IMR-90 (cell line): ENCODE data around the gene MAGEA9. TPM values are rescaled to one million over a fixed set of nuclear protein-coding genes. Genes with fewer than 3 reads are reported as not detected.

Experiments used
- ATAC-seq: fragments of 200-7000 bp; cut with Tn5 transposase; 2 replicates; pipeline ENCODE4 v1.9.1; 2020; ENCODE audit warnings: low read depth, mild to moderate bottlenecking, moderate library complexity
- BruUV-seq: library from RNA; stranded (reverse); fragments of 400-500 nt; replicated peaks from 2 replicates; lab custom pipeline; 2021; lab: Mats Ljungman, UMichigan
- CTCF ChIA-PET: fragments of 300-600 bp; formaldehyde crosslinking; extraction: SDS; loops from one replicate; lab custom pipeline; 2021; ENCODE audit warnings: antibody characterized with exemption; lab: Yijun Ruan, JAX
- POLR2A ChIA-PET: fragments of 300-600 bp; sonication (Branson Sonifier 250); formaldehyde crosslinking; loops from one replicate; lab custom pipeline; 2022; ENCODE audit warnings: antibody characterized with exemption; ENCODE audit not compliant: unreplicated experiment; lab: Charles Lee
- DNase-seq: peaks from one replicate; pipeline ENCODE4 v3.0.0; 2013
- H2AFZ ChIP-seq: replicated peaks from 2 replicates; pipeline ENCODE3; 2013; ENCODE audit warnings: low read length, mild to moderate bottlenecking; ENCODE audit not compliant: poor library complexity
- H2AK5ac ChIP-seq: 2 replicates; pipeline ENCODE4 v1.6.1; 2013; ENCODE audit warnings: low read depth, low read length, inconsistent platforms
- H2AK9ac ChIP-seq: replicated peaks from 2 replicates; pipeline ENCODE3; 2013; ENCODE audit warnings: mild to moderate bottlenecking, low read depth, low read length, moderate library complexity; ENCODE audit not compliant: poor library complexity
- H2BK120ac ChIP-seq: 2 replicates; pipeline ENCODE4 v1.6.1; 2013; ENCODE audit warnings: low read depth, low read length, inconsistent platforms
- H2BK15ac ChIP-seq: 3 replicates; pipeline ENCODE4 v1.6.1; 2013; ENCODE audit warnings: low read depth, low read length, inconsistent platforms
- H2BK20ac ChIP-seq: 2 replicates; pipeline ENCODE4 v1.6.1; 2013; ENCODE audit warnings: low read depth, mild to moderate bottlenecking, inconsistent platforms, low read length, moderate library complexity
- H2BK5ac ChIP-seq: 2 replicates; pipeline ENCODE4 v1.6.1; 2013; ENCODE audit warnings: mild to moderate bottlenecking, low read depth, low read length, inconsistent platforms; ENCODE audit not compliant: poor library complexity, severe bottlenecking
- H3K14ac ChIP-seq: replicated peaks from 2 replicates; pipeline ENCODE4 v1.6.1; 2013; ENCODE audit warnings: low read depth, low read length, inconsistent platforms
- H3K18ac ChIP-seq: 2 replicates; pipeline ENCODE4 v1.6.1; 2013; ENCODE audit warnings: low read depth, low read length, control low read depth
- H3K23ac ChIP-seq: 2 replicates; pipeline ENCODE4 v1.6.1; 2013; ENCODE audit warnings: low read depth, low read length, inconsistent platforms
- H3K27ac ChIP-seq: 2 replicates; pipeline ENCODE4 v1.5.1; 2013; ENCODE audit warnings: mild to moderate bottlenecking, control low read depth, low read length; ENCODE audit not compliant: insufficient read depth
- H3K27me3 ChIP-seq: 2 replicates; pipeline ENCODE4 v1.6.1; 2013; ENCODE audit warnings: low read length; ENCODE audit not compliant: control insufficient read depth, insufficient read depth
- H3K36me3 ChIP-seq: 2 replicates; pipeline ENCODE4 v1.6.1; 2013; ENCODE audit warnings: low read length, mixed read lengths; ENCODE audit not compliant: control insufficient read depth, insufficient read depth
- H3K4ac ChIP-seq: 2 replicates; pipeline ENCODE4 v1.6.1; 2013; ENCODE audit warnings: low read depth, low read length, inconsistent platforms
- H3K4me1 ChIP-seq: 2 replicates; pipeline ENCODE4 v1.6.1; 2013; ENCODE audit warnings: low read length, mixed read lengths; ENCODE audit not compliant: control insufficient read depth, insufficient read depth
- H3K4me2 ChIP-seq: 2 replicates; pipeline ENCODE4 v1.6.1; 2013; ENCODE audit warnings: low read depth, mild to moderate bottlenecking, control low read depth, low read length, moderate library complexity
- H3K4me3 ChIP-seq: 2 replicates; pipeline ENCODE4 v1.5.1; 2013; ENCODE audit warnings: low read depth, mild to moderate bottlenecking, control low read depth, low read length, moderate library complexity; ENCODE audit not compliant: insufficient read depth
- H3K56ac ChIP-seq: 2 replicates; pipeline ENCODE4 v1.6.1; 2013; ENCODE audit warnings: low read length, inconsistent platforms; ENCODE audit not compliant: insufficient read depth; ENCODE audit errors: extremely low read depth
- H3K79me1 ChIP-seq, 2 experiments: 2 replicates each; pipeline ENCODE4 v1.6.1; 2013; ENCODE audit warnings: low read length in 2 of 2, inconsistent platforms in 1 of 2, low read depth in 1 of 2
- H3K9ac ChIP-seq: 2 replicates; pipeline ENCODE4 v1.6.1; 2013; ENCODE audit warnings: low read depth, low read length, control low read depth
- H3K9me1 ChIP-seq: 2 replicates; pipeline ENCODE4 v1.6.1; 2013; ENCODE audit warnings: low read length, inconsistent platforms; ENCODE audit not compliant: insufficient read depth
- H3K9me3 ChIP-seq: 2 replicates; pipeline ENCODE4 v1.6.1; 2013; ENCODE audit warnings: low read length; ENCODE audit not compliant: control insufficient read depth, insufficient read depth
- H4K20me1 ChIP-seq: 2 replicates; pipeline ENCODE4 v1.6.1; 2013; ENCODE audit warnings: low read length, inconsistent platforms; ENCODE audit not compliant: insufficient read depth
- H4K5ac ChIP-seq: 2 replicates; pipeline ENCODE4 v1.6.1; 2013; ENCODE audit warnings: mild to moderate bottlenecking, low read depth, low read length, control low read depth
- H4K8ac ChIP-seq, 2 experiments: 2 replicates each; pipeline ENCODE4 v1.6.1; 2013; ENCODE audit warnings: low read depth in 2 of 2, low read length in 2 of 2, control low read depth in 1 of 2, inconsistent platforms in 1 of 2
- H4K91ac ChIP-seq: 2 replicates; pipeline ENCODE4 v1.6.1; 2013; ENCODE audit warnings: low read depth, low read length, inconsistent platforms; ENCODE audit not compliant: insufficient read depth
- BHLHE40 ChIP-seq: fragments of 150-350 bp; IDR thresholded peaks from 2 replicates; pipeline ENCODE4 v1.6.1; 2016; ENCODE audit warnings: mild to moderate bottlenecking, low read depth, low read length
- CEBPB ChIP-seq: IDR thresholded peaks from 2 replicates; pipeline ENCODE4 v1.6.1; 2012; ENCODE audit warnings: low read depth, low read length, improper control_type of control experiment
- CHD1 ChIP-seq: IDR thresholded peaks from 2 replicates; pipeline ENCODE4 v1.6.1; 2012; ENCODE audit warnings: low read depth, low read length, improper control_type of control experiment
- FOS ChIP-seq: fragments of 150-350 bp; IDR thresholded peaks from 2 replicates; pipeline ENCODE4 v1.6.1; 2016; ENCODE audit warnings: low read depth, low read length
- MAFK ChIP-seq: IDR thresholded peaks from 2 replicates; pipeline ENCODE4 v1.6.1; 2012; ENCODE audit warnings: low read depth, low read length, improper control_type of control experiment
- MAZ ChIP-seq: IDR thresholded peaks from 2 replicates; pipeline ENCODE4 v1.6.1; 2012; ENCODE audit warnings: low read depth, mild to moderate bottlenecking, low read length, improper control_type of control experiment, moderate library complexity, borderline replicate concordance
- MXI1 ChIP-seq: IDR thresholded peaks from 2 replicates; pipeline ENCODE4 v1.6.1; 2012; ENCODE audit warnings: low read depth, mild to moderate bottlenecking, low read length, moderate library complexity, borderline replicate concordance
- NFE2L2 ChIP-seq: fragments of 150-350 bp; IDR thresholded peaks from 2 replicates; pipeline ENCODE4 v1.6.1; 2016; ENCODE audit warnings: low read depth, mild to moderate bottlenecking, low read length
- POLR2A ChIP-seq: IDR thresholded peaks from 2 replicates; pipeline ENCODE4 v1.6.1; 2012; ENCODE audit warnings: mild to moderate bottlenecking, low read depth, low read length
- RAD21 ChIP-seq: IDR thresholded peaks from 2 replicates; pipeline ENCODE4 v1.6.1; 2012; ENCODE audit warnings: low read length, improper control_type of control experiment
- RCOR1 ChIP-seq: IDR thresholded peaks from 2 replicates; pipeline ENCODE4 v1.6.1; 2012; ENCODE audit warnings: mild to moderate bottlenecking, low read length, improper control_type of control experiment; ENCODE audit not compliant: insufficient replicate concordance
- RFX5 ChIP-seq: IDR thresholded peaks from 2 replicates; pipeline ENCODE4 v1.8.0; 2012; ENCODE audit warnings: low read depth, mild to moderate bottlenecking, low read length, moderate library complexity
- SMC3 ChIP-seq: fragments of 150-350 bp; IDR thresholded peaks from 2 replicates; pipeline ENCODE4 v1.6.1; 2016; ENCODE audit warnings: low read depth, mild to moderate bottlenecking, antibody characterized with exemption, low read length, moderate library complexity
- WGBS, 2 experiments: methylation state at CpG; one replicate each; pipeline versions ENCODE4 v1.1.5 to v1.1.7; 2013; ENCODE audit warnings: missing lambda C conversion rate in 2 of 2; ENCODE audit not compliant: insufficient read length in 1 of 2; ENCODE audit errors: extremely low coverage in 2 of 2; 5-methylcytosine and 5-hydroxymethylcytosine counted together
- dilution Hi-C: fragments of 300-500 bp; cut with HindIII; formaldehyde crosslinking; loops from one replicate; pipeline ENCODE4 v1.14.3; 2018; ENCODE audit warnings: low sequenced_read_pairs; ENCODE audit not compliant: unreplicated experiment
- in situ Hi-C: fragments of 300-500 bp; cut with MboI; formaldehyde crosslinking; loops from 3 replicates; pipeline ENCODE4 v1.14.3; 2019; ENCODE audit warnings: low sequenced_read_pairs, inconsistent platforms, mixed read lengths
- intact Hi-C: fragments of 100-400 bp; cut with micrococcal nuclease; formaldehyde crosslinking; loops from 2 replicates; pipeline ENCODE4 v1.10.0; 2022
- polyA plus RNA-seq, 3 experiments: library from polyadenylated mRNA; depleted of rRNA; stranded (reverse); fragments of >200 nt; gene quantifications; 2 replicates each; pipeline ENCODE4 v1.2.3, GENCODE V29; 2012; ENCODE audit warnings: low replicate concordance in 1 of 3
- total RNA-seq: library from RNA; depleted of rRNA; stranded (reverse); fragments of >200 nt; gene quantifications from 2 replicates; pipeline ENCODE4 v1.2.3, GENCODE V29; 2012
- TF ChIP-seq, protein P1 (sequence below): conservative IDR thresholded peaks from 2 replicates; pipeline ENCODE4 v1.5.1; 2012; ENCODE audit warnings: mild to moderate bottlenecking, low read depth, low read length, improper control_type of control experiment
- TF ChIP-seq, protein P2 (sequence below): fragments of 150-350 bp; IDR thresholded peaks from 2 replicates; pipeline ENCODE4 v1.6.1; 2016; ENCODE audit warnings: low read depth, mild to moderate bottlenecking, low read length, moderate library complexity, borderline replicate concordance
- TF ChIP-seq, protein P3 (sequence below): fragments of 150-350 bp; IDR thresholded peaks from 2 replicates; pipeline ENCODE4 v1.6.1; 2017; ENCODE audit warnings: mild to moderate bottlenecking, antibody characterized with exemption, low read length, low read depth

The MAGEA9 gene
- total and polyA plus RNA-seq, 2 of the 4 experiments (the other 2 are of a cell fraction) = not detected

DNA sequence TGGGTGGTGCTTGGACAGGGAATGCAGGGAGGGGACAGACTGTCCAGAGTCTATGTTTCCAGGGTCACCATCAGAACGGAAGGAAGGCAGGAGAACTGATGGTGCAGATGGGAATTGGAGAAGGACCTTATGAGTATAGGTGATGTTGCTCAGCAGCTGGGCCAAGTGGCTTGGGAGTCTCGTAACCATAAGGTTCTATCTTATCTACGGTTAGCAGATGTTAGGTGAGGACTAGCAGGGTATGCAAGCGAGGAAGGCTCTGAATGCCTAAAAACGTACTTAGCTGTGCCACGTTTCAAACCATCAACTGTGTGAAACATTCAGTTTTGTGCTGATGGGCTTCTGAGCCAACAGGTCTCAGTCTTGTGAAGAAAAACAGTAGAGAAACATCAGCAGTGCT lies 22.4 kb downstream of the MAGEA9 start:
- no peak for DNase-seq
- Histone ChIP-seq H3K36me3 (no peaks in the 10 kb centered on the region), H2AK9ac (no peak overlapping the region), H4K20me1 (no peaks in the 10 kb centered on the region), H3K14ac (no peak overlapping the region), H4K91ac (no peak overlapping the region), H3K79me1 (no peaks in the 10 kb centered on the region), H3K9me1 (no peaks in the 10 kb centered on the region), H3K23ac (no peak overlapping the region), H3K27me3 (no peaks in the 10 kb centered on the region), H3K4me2 (no peak overlapping the region), H4K8ac (no peak overlapping the region), H2BK5ac (no peak overlapping the region), H2BK20ac (no peak overlapping the region), H2BK120ac (no peak overlapping the region), H3K9me3 (no peaks in the 10 kb centered on the region), H3K18ac (no peak overlapping the region), H3K4ac (no peak overlapping the region), H2AK5ac (no peak overlapping the region), H3K9ac (no peak overlapping the region), H3K27ac (no peak overlapping the region), H3K4me3 (no peak overlapping the region), H2AFZ (no peak overlapping the region), H3K56ac (no peak overlapping the region), H2BK15ac (no peak overlapping the region), H3K4me1 (no peaks in the 10 kb centered on the region), H4K5ac (no peak overlapping the region)
- no peak for ATAC-seq
- dilution Hi-C loops (no loop called here), intact Hi-C loops (no loop called here), in situ Hi-C loops (no loop called here)
- POLR2A ChIA-PET = no interaction called here
- 46% methylated on average over 5 of the region's 6 CpGs; no CpG with 5 or more reads in 1 of the 2 experiments for WGBS, 2 experiments
- CTCF ChIA-PET = no interaction called here
- TF ChIP-seq FOS = no peak
- no peak for TF ChIP-seq MXI1
- TF ChIP-seq, protein P1, sequence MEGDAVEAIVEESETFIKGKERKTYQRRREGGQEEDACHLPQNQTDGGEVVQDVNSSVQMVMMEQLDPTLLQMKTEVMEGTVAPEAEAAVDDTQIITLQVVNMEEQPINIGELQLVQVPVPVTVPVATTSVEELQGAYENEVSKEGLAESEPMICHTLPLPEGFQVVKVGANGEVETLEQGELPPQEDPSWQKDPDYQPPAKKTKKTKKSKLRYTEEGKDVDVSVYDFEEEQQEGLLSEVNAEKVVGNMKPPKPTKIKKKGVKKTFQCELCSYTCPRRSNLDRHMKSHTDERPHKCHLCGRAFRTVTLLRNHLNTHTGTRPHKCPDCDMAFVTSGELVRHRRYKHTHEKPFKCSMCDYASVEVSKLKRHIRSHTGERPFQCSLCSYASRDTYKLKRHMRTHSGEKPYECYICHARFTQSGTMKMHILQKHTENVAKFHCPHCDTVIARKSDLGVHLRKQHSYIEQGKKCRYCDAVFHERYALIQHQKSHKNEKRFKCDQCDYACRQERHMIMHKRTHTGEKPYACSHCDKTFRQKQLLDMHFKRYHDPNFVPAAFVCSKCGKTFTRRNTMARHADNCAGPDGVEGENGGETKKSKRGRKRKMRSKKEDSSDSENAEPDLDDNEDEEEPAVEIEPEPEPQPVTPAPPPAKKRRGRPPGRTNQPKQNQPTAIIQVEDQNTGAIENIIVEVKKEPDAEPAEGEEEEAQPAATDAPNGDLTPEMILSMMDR = no peak
- no peak for TF ChIP-seq CHD1
- TF ChIP-seq MAZ = no peak
- no peak for TF ChIP-seq SMC3
- no peak for TF ChIP-seq NFE2L2
- no peak for TF ChIP-seq BHLHE40
- no peak for TF ChIP-seq POLR2A
- no peak for TF ChIP-seq RCOR1
- TF ChIP-seq, protein P2, sequence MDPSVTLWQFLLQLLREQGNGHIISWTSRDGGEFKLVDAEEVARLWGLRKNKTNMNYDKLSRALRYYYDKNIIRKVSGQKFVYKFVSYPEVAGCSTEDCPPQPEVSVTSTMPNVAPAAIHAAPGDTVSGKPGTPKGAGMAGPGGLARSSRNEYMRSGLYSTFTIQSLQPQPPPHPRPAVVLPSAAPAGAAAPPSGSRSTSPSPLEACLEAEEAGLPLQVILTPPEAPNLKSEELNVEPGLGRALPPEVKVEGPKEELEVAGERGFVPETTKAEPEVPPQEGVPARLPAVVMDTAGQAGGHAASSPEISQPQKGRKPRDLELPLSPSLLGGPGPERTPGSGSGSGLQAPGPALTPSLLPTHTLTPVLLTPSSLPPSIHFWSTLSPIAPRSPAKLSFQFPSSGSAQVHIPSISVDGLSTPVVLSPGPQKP = no peak
- no peak for TF ChIP-seq MAFK
- TF ChIP-seq, protein P3, sequence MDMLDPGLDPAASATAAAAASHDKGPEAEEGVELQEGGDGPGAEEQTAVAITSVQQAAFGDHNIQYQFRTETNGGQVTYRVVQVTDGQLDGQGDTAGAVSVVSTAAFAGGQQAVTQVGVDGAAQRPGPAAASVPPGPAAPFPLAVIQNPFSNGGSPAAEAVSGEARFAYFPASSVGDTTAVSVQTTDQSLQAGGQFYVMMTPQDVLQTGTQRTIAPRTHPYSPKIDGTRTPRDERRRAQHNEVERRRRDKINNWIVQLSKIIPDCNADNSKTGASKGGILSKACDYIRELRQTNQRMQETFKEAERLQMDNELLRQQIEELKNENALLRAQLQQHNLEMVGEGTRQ = no peak
- no peak for TF ChIP-seq CEBPB
- no peak for TF ChIP-seq RAD21
- TF ChIP-seq RFX5 = no peak
- no TSS peak for BruUV-seq
